Osteocyte (in vitro differentiated cells): ENCODE results near the gene LHFPL3. TPM values are rescaled to one million over a fixed set of nuclear protein-coding genes. Genes with fewer than 3 reads are reported as not detected.

Experiments
- DNase-seq: peaks from one replicate; pipeline ENCODE4 v3.0.0; 2021; ENCODE audit warnings: mixed read lengths; ENCODE audit not compliant: unreplicated experiment; ENCODE audit errors: extremely low spot score
- H3K27ac Mint-ChIP-seq: one replicate; pipeline ENCODE4 v1.8.0; 2021; ENCODE audit warnings: mild to moderate bottlenecking, mixed read lengths; ENCODE audit not compliant: unreplicated experiment
- H3K27me3 Mint-ChIP-seq: one replicate; pipeline ENCODE4 v1.8.0; 2021; ENCODE audit warnings: mixed read lengths; ENCODE audit not compliant: unreplicated experiment
- H3K36me3 Mint-ChIP-seq: one replicate; pipeline ENCODE4 v1.8.0; 2021; ENCODE audit warnings: mixed read lengths; ENCODE audit not compliant: unreplicated experiment
- H3K4me1 Mint-ChIP-seq: one replicate; pipeline ENCODE4 v1.8.0; 2021; ENCODE audit warnings: mixed read lengths; ENCODE audit not compliant: unreplicated experiment
- H3K4me3 Mint-ChIP-seq: one replicate; pipeline ENCODE4 v1.8.0; 2021; ENCODE audit warnings: mild to moderate bottlenecking, moderate library complexity, mixed read lengths; ENCODE audit not compliant: unreplicated experiment
- H3K9me3 Mint-ChIP-seq: one replicate; pipeline ENCODE4 v1.8.0; 2021; ENCODE audit warnings: mixed read lengths; ENCODE audit not compliant: unreplicated experiment
- CTCF ChIP-seq: fragments of 200-600 bp; sonication (generic); IDR thresholded peaks from 2 replicates; pipeline ENCODE4 v1.5.0; 2021; ENCODE audit warnings: antibody characterized with exemption, mild to moderate bottlenecking, moderate library complexity
- total RNA-seq: library from RNA; stranded (reverse); gene quantifications from 2 replicates; pipeline ENCODE4 v1.2.1, GENCODE V29; 2021

The LHFPL3 gene
- total RNA-seq, 1 donor from 2014 or later = not detected

DNA sequence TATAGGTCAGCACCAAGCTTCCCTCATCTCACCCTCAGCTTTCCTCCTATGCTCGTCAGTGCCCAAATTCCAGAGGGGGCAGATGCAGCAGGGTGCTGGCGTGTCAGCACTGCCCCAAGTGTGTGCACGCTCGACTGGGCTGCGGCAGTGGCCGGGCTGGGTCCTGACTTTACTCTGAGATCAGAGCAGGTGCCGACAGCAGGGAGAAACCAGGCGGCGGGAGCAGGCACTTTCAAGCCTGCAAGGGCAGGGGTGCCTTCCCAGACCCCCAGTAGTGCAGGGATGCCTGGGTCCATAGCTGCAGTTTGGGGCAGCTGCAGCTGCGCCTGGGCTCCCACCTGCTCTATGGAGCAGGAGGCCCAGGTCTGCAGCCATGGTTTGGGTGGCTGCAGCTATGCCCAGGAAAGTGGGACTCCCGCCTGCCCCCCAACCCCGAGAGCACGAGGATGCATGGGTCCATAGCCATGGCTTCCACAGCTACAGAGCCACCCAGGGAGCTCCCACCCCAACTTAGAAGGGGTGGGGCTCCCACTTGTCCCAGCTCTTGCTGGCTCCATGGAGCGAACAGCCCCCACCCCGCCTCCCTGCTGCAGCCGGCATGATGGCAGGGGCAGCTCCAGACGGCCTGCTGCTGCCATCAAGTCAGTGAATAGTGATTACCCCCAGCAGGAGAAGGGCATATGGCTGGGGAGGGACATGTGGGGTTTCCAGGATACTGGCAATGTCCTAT, 486.4 kb downstream of the LHFPL3 start:
- H3K36me3 Mint-ChIP-seq = no peaks in the 10 kb centered on the region
- no peaks in the 10 kb centered on the region for H3K9me3 Mint-ChIP-seq
- no peak overlapping the region for H3K4me3 Mint-ChIP-seq
- TF ChIP-seq CTCF = no peak
- DNase-seq = no peak
- H3K4me1 Mint-ChIP-seq = no peaks in the 10 kb centered on the region
- H3K27me3 Mint-ChIP-seq = peaks cover 22% of the 10 kb centered on the region
- H3K27ac Mint-ChIP-seq = no peak overlapping the region

GRCh38 chr7:104816537-104816936, 488.1 kb downstream of the LHFPL3 start:
- H3K9me3 Mint-ChIP-seq = no peaks in the 10 kb centered on the region
- H3K27ac Mint-ChIP-seq = no peak overlapping the region
- no peaks in the 10 kb centered on the region for H3K36me3 Mint-ChIP-seq
- no peaks in the 10 kb centered on the region for H3K4me1 Mint-ChIP-seq
- no peak for DNase-seq
- no peak for TF ChIP-seq CTCF
- no peak overlapping the region for H3K4me3 Mint-ChIP-seq
- peaks cover 20% of the 10 kb centered on the region for H3K27me3 Mint-ChIP-seq

GRCh38 chr7:104818961-104819880, 490.8 kb downstream of the LHFPL3 start:
- H3K27me3 Mint-ChIP-seq = peaks cover 20% of the 10 kb centered on the region
- no peaks in the 10 kb centered on the region for H3K4me1 Mint-ChIP-seq
- H3K27ac Mint-ChIP-seq = no peak overlapping the region
- no peak for TF ChIP-seq CTCF
- H3K9me3 Mint-ChIP-seq = no peaks in the 10 kb centered on the region
- no peaks in the 10 kb centered on the region for H3K36me3 Mint-ChIP-seq
- no peak overlapping the region for H3K4me3 Mint-ChIP-seq
- no peak for DNase-seq

GRCh38 chr7:104820836-104821535, 492.6 kb downstream of the LHFPL3 start:
- no peaks in the 10 kb centered on the region for H3K36me3 Mint-ChIP-seq
- no peak for DNase-seq
- no peaks in the 10 kb centered on the region for H3K9me3 Mint-ChIP-seq
- peaks cover 15% of the 10 kb centered on the region for H3K27me3 Mint-ChIP-seq
- no peaks in the 10 kb centered on the region for H3K4me1 Mint-ChIP-seq
- H3K4me3 Mint-ChIP-seq = no peak overlapping the region
- TF ChIP-seq CTCF = no peak
- H3K27ac Mint-ChIP-seq = no peak overlapping the region
